Nephron (organoid): ENCODE measurements around the gene MICALL1.
A peak's percentile ranks its signal among the peaks of the same experiment; 100 is the strongest.

Source experiments
- H3K27ac Mint-ChIP-seq, 3 experiments: 2 replicates each; pipeline ENCODE4 v1.8.0; 2020; ENCODE audit warnings: mixed read lengths in 3 of 3, mild to moderate bottlenecking in 2 of 3, moderate library complexity in 1 of 3
- H3K27me3 Mint-ChIP-seq: 2 replicates; pipeline ENCODE4 v1.8.0; 2021; ENCODE audit warnings: low read depth, mild to moderate bottlenecking, moderate library complexity, mixed read lengths
- H3K36me3 Mint-ChIP-seq: 2 replicates; pipeline ENCODE4 v1.8.0; 2020; ENCODE audit warnings: low read depth, mixed read lengths
- H3K4me1 Mint-ChIP-seq: 2 replicates; pipeline ENCODE4 v1.8.0; 2020; ENCODE audit warnings: mixed read lengths
- H3K4me3 Mint-ChIP-seq, 3 experiments: 2 replicates each; pipeline ENCODE4 v1.8.0; 2020; ENCODE audit warnings: mild to moderate bottlenecking in 3 of 3, mixed read lengths in 3 of 3, moderate library complexity in 2 of 3
- H3K9me3 Mint-ChIP-seq: 2 replicates; pipeline ENCODE4 v1.8.0; 2020; ENCODE audit warnings: mixed read lengths
- CTCF ChIP-seq, 3 experiments: fragments of 200-600 bp; sonication (generic); IDR thresholded peaks; one replicate each; pipeline ENCODE4 v1.5.0; 2021; ENCODE audit warnings: antibody characterized with exemption in 3 of 3; ENCODE audit not compliant: unreplicated experiment in 3 of 3

The MICALL1 gene

DNA sequence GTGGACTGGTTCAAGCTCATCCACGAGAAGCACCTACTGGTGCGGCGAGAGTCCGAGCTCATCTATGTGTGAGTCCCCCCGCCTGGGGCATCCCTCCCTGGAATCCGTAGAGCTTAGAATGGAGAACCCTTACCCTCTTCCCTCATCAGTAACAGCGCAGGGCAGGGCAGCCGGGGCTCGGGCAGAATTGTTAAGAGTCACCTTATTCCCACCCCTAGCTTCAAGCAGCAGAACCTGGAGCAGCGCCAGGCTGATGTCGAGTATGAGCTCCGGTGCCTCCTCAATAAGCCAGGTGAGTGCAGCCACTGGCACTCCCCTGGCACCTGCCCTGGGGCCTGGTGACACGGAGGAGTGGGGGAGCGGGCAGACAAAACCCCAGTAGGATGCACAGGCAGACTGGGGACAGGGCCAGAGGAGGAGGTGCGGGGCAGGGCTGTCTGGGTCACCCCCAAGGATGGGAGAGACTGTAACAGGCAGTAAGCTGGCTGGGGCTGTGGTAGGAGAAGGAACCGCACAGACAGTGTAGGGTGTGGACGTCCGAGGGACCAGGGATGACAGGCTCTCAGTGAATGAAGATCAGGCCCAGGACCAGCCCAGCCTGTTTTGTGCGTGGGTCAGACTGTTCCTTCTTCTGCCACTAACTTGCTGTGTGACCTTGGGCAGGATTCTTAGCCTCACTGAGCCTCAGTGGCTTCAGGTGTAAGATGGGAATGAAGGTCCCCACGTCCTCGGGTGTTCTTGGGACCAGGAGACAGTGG, 26.9 kb downstream of the MICALL1 start:
- H3K9me3 Mint-ChIP-seq = no peaks in the 10 kb centered on the region
- no peak for TF ChIP-seq CTCF (IDR thresholded peaks at IDR 0.05; ENCODE audit: unreplicated experiment in 3 of 3)
- H3K4me3 Mint-ChIP-seq = no peak overlapping the region
- peaks cover 11% of the 10 kb centered on the region for H3K4me1 Mint-ChIP-seq
- no peaks in the 10 kb centered on the region for H3K27me3 Mint-ChIP-seq
- H3K27ac Mint-ChIP-seq = no peak overlapping the region
- peaks cover 35% of the 10 kb centered on the region for H3K36me3 Mint-ChIP-seq

GRCh38 chr22:37933711-37934376, 27.7 kb downstream of the MICALL1 start:
- TF ChIP-seq CTCF (IDR thresholded peaks at IDR 0.05; ENCODE audit: unreplicated experiment in 3 of 3) = peak; percentile 85 to 92 (median 90)
- H3K4me3 Mint-ChIP-seq = no peak overlapping the region
- H3K4me1 Mint-ChIP-seq = peaks cover 11% of the 10 kb centered on the region
- H3K27ac Mint-ChIP-seq = peak overlapping the region in 2 of 3 experiments; percentile 40 to 66
- peaks cover 29% of the 10 kb centered on the region for H3K36me3 Mint-ChIP-seq
- H3K27me3 Mint-ChIP-seq = no peaks in the 10 kb centered on the region
- H3K9me3 Mint-ChIP-seq = no peaks in the 10 kb centered on the region

DNA sequence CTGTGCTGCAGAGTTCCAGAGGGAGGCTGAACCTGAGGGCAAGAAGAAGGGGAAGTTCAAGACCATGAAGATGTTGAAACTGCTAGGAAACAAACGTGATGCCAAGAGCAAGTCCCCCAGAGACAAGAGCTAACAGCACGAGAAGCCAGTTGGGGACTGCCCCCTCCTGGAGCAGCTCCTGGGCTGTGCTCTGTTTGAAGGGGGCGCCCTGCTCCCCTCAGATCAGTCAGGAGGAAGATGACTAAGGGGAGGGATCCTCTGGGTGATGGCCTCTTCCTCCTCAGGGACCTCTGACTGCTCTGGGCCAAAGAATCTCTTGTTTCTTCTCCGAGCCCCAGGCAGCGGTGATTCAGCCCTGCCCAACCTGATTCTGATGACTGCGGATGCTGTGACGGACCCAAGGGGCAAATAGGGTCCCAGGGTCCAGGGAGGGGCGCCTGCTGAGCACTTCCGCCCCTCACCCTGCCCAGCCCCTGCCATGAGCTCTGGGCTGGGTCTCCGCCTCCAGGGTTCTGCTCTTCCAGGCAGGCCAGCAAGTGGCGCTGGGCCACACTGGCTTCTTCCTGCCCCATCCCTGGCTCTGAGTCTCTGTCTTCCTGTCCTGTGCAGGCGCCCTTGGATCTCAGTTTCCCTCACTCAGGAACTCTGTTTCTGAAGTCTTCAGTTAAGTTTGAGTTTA, 34.7 kb downstream of the MICALL1 start:
- Mint-ChIP-seq H3K4me1 (no peaks in the 10 kb centered on the region), H3K9me3 (no peaks in the 10 kb centered on the region), H3K36me3 (peaks cover 20% of the 10 kb centered on the region), H3K4me3 (no peak overlapping the region), H3K27me3 (no peaks in the 10 kb centered on the region), H3K27ac (no peak overlapping the region)
- no peak for TF ChIP-seq CTCF (IDR thresholded peaks at IDR 0.05; ENCODE audit: unreplicated experiment in 3 of 3)

DNA sequence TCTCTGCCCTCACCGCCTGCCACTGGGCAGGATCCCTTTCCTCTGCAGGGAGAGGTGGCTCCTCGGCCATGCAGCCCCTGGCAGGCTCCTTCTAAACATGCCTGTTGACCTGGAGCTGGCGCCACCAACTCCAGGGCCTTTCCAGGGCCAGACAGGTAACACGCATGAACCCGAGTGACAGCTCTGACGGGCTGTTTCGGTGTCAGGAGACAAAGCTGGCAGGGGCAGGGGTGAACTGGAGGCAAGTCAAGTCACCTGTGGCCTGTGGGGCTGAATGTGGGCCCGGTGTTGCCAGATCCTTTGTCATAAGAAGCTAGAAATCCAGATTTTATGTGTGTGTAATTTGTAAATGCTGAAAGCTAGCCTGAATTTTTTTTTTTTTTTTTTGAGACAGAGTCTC, 36.0 kb downstream of the MICALL1 start:
- Mint-ChIP-seq H3K27ac (no peak overlapping the region), H3K4me3 (no peak overlapping the region), H3K4me1 (no peaks in the 10 kb centered on the region), H3K9me3 (no peaks in the 10 kb centered on the region), H3K36me3 (peaks cover 20% of the 10 kb centered on the region), H3K27me3 (no peaks in the 10 kb centered on the region)
- no peak for TF ChIP-seq CTCF (IDR thresholded peaks at IDR 0.05; ENCODE audit: unreplicated experiment in 3 of 3)

- H3K27me3 Mint-ChIP-seq = no peaks in the 10 kb centered on the region
- peak overlapping the region; percentile 51 to 81 (median 63) for H3K27ac Mint-ChIP-seq
- H3K4me1 Mint-ChIP-seq = no peaks in the 10 kb centered on the region
- no peaks in the 10 kb centered on the region for H3K9me3 Mint-ChIP-seq
- peaks cover 13% of the 10 kb centered on the region for H3K36me3 Mint-ChIP-seq
- no peak for TF ChIP-seq CTCF (IDR thresholded peaks at IDR 0.05; ENCODE audit: unreplicated experiment in 3 of 3)
- no peak overlapping the region for H3K4me3 Mint-ChIP-seq
These were observed 37.2 kb downstream of the MICALL1 start for GRCh38 chr22:37943136-37943824.
